LNCaP clone FGC (cell line): ENCODE measurements around the gene GPR132.
A peak's percentile ranks its signal among the peaks of the same experiment; 100 is the strongest.
"Not testable (repeated sequence)": the region's sequence is repeated elsewhere in the genome, so short reads cannot be mapped to it uniquely, and the experiment has no call there.

Source experiments
- DNase-seq: peaks from one replicate; pipeline ENCODE4 v3.0.0-alpha.2; 2011; ENCODE audit warnings: low read depth
- H3K4me3 ChIP-seq: 2 replicates; pipeline ENCODE4 v1.5.1; 2011; ENCODE audit warnings: mild to moderate bottlenecking, low read depth, low read length, control low read depth
- TF ChIP-seq, protein P1 (sequence below): IDR thresholded peaks from 2 replicates; pipeline ENCODE4 v1.5.1; 2012; ENCODE audit warnings: mild to moderate bottlenecking; ENCODE audit not compliant: control insufficient read depth, insufficient read depth; ENCODE audit errors: extremely low read depth

GPR132 gene

GRCh38 chr14:105086833-105087307, 21.6 kb upstream of the GPR132 start:
- DNase-seq, result no peak
- 0 out of 2 replicates have a peak overlapping the region, but pooled peaks have one; percentile 25 for H3K4me3 ChIP-seq
- TF ChIP-seq, protein P1, sequence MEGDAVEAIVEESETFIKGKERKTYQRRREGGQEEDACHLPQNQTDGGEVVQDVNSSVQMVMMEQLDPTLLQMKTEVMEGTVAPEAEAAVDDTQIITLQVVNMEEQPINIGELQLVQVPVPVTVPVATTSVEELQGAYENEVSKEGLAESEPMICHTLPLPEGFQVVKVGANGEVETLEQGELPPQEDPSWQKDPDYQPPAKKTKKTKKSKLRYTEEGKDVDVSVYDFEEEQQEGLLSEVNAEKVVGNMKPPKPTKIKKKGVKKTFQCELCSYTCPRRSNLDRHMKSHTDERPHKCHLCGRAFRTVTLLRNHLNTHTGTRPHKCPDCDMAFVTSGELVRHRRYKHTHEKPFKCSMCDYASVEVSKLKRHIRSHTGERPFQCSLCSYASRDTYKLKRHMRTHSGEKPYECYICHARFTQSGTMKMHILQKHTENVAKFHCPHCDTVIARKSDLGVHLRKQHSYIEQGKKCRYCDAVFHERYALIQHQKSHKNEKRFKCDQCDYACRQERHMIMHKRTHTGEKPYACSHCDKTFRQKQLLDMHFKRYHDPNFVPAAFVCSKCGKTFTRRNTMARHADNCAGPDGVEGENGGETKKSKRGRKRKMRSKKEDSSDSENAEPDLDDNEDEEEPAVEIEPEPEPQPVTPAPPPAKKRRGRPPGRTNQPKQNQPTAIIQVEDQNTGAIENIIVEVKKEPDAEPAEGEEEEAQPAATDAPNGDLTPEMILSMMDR, result peak; percentile 94

DNA sequence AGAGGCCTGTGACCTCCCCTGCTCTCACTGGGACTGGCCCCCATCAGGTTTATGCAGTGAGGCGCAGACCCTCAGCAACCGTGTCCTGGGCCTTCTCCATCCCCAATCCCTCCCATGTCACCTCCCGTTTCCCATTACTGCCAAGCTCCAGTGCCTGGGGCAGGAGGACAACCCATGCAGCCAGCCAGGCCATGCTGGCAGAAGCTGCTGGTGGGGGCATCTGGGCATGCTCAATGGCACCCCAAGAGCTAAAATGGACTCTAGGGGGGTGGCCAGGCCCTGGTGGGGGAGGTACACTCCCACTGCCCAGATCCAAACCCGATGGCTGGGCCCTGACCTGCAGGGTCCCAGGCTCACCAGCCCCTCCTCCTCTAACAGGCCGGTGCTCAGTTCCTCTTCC, 20.5 kb upstream of the GPR132 start:
- TF ChIP-seq, protein P1, result no peak
- DNase-seq, result no peak

DNA sequence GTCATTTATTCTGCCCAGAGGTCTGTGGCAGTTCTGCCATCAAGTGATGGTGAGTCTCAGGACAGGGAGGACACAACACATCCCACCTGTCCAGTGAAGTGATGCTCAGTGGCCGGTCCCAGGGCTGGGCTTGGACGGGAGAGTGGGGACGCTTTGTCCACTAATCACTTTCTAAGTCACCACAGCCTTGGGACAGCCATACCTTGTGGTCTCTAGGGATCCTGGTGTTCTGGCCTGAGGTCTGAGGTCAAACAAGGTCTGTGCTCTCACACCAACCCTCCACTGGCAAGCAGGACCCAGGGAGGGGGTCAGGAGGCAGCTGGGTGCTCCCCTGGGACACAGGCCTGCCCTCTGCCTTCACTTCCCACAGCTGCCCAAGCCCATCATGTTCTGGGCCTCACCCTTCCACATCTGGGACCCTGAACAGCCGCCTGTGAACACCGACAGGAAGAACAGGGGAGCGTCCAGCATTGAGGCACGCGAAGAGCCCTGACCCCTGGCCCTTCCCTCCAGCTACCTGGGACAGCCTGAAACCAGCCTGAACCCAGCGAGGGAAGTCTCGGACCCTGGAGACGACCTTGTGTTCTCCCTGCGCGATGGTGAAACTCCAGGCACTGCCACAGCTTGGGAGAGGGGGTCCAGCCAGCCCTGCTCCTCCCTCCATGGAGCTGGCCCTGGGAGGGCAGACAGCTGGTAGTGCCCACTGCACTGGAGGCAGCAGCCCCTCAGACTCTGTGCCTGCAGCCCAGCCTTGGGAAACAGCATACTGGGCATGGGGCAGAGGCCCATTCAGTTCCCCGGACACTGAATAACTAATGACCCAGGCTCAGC, 19.7 kb upstream of the GPR132 start:
- DNase-seq, result no peak
- TF ChIP-seq, protein P1, result no peak
- H3K4me3 ChIP-seq, result no peak overlapping the region

More for the DNA sequence above, 20.5 kb upstream of the GPR132 start:
- H3K4me3 ChIP-seq, result no peak overlapping the region

GRCh38 chr14:105083926-105084685, 18.9 kb upstream of the GPR132 start:
- TF ChIP-seq, protein P1, result no peak
- no peak overlapping the region for H3K4me3 ChIP-seq
- DNase-seq, result no peak

GRCh38 chr14:105082703-105083102, 17.5 kb upstream of the GPR132 start:
- no peak overlapping the region for H3K4me3 ChIP-seq
- TF ChIP-seq, protein P1, result no peak
- no peak for DNase-seq

DNA sequence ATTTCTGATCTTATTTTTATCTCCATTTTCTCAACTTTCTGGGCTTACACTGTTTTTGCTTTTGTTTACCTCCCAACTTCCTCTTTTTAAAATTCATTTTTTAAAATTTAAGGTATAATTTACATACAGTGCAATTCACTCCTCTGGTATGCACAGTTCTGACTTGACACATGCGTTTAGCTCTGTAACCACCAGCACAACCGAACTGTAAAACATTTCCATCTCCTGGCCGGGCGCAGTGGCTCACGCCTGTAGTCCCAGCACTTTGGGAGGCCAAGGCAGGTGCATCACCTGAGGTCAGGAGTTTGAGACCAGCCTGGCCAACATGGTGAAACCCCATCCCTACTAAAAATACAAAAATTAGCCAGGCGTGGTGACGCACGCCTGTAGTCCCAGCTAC, 16.2 kb upstream of the GPR132 start:
- not testable (repeated sequence) for DNase-seq, H3K4me3 ChIP-seq

- DNase-seq, result no peak
- H3K4me3 ChIP-seq, result no peak overlapping the region
Observed at GRCh38 chr14:105080161-105080560, 14.9 kb upstream of the GPR132 start.

More at GRCh38 chr14:105080161-105080560, 14.9 kb upstream of the GPR132 start:
- TF ChIP-seq, protein P1, result no peak
